ENCODE measurements around the gene MTSS2.

- no peak for TF ChIP-seq MAZ (IDR thresholded peaks at IDR 0.05; ENCODE audit: borderline replicate concordance, low read depth, low read length)
- no peak for TF ChIP-seq CTCF (conservative IDR thresholded peaks at IDR 0.05; ENCODE audit: low read depth, low read length)
- no peak for TF ChIP-seq POLR2A (IDR thresholded peaks at IDR 0.05; ENCODE audit: low read depth, low read length)
- TF ChIP-seq RAD21 (IDR thresholded peaks at IDR 0.05; ENCODE audit: low read length), result no peak
- TF ChIP-seq CHD1 (IDR thresholded peaks at IDR 0.05; ENCODE audit: low read depth, low read length), result no peak
- no peak for TF ChIP-seq RFX5 (IDR thresholded peaks at IDR 0.05; ENCODE audit: low read depth, low read length)
- no peak for TF ChIP-seq CEBPB (IDR thresholded peaks at IDR 0.05; ENCODE audit: low read depth, low read length)
- no peak for TF ChIP-seq MXI1 (IDR thresholded peaks at IDR 0.05; ENCODE audit: borderline replicate concordance, low read depth, low read length)
- TF ChIP-seq BHLHE40 (IDR thresholded peaks at IDR 0.05; ENCODE audit: low read depth, low read length), result no peak
- TF ChIP-seq SMC3 (IDR thresholded peaks at IDR 0.05; ENCODE audit: low read depth, low read length), result no peak
- TF ChIP-seq ELK1 (IDR thresholded peaks at IDR 0.05; ENCODE audit: borderline replicate concordance, low read depth, low read length), result no peak
- no peak for TF ChIP-seq MAFK (IDR thresholded peaks at IDR 0.05; ENCODE audit: low read depth, low read length)
- TF ChIP-seq RCOR1 (IDR thresholded peaks at IDR 0.05; ENCODE audit: insufficient replicate concordance, low read length), result no peak
- TF ChIP-seq NFE2L2 (IDR thresholded peaks at IDR 0.05; ENCODE audit: low read depth, low read length), result no peak
These were observed 15.7 kb downstream of the MTSS2 start for GRCh38 chr16:70670175-70670574.

All from IMR-90 (cell line).